NCI-H2081 treated with DMSO at 0.1 percent for 48 hours (cell line): ENCODE measurements around the gene HTRA1.

Source experiments
- DNase-seq: peaks from one replicate; lab custom pipeline; 2025; lab: John Stamatoyannopoulos, UW

HTRA1 gene

GRCh38 chr10:122494833-122495232 lies 33.5 kb downstream of the HTRA1 start:
- no peak for DNase-seq

- DNase-seq: no peak
Observed at GRCh38 chr10:122495406-122496340, 34.3 kb downstream of the HTRA1 start.

- no peak for DNase-seq
Observed at GRCh38 chr10:122497241-122497640, 35.9 kb downstream of the HTRA1 start.

GRCh38 chr10:122498521-122498920 lies 37.2 kb downstream of the HTRA1 start:
- DNase-seq: no peak

- no peak for DNase-seq
Observed at GRCh38 chr10:122499012-122499411, 37.7 kb downstream of the HTRA1 start.

- DNase-seq: no peak
Observed at GRCh38 chr10:122499491-122499941, 38.2 kb downstream of the HTRA1 start.

GRCh38 chr10:122500194-122500593 lies 38.8 kb downstream of the HTRA1 start:
- no peak for DNase-seq

- no peak for DNase-seq
Observed at GRCh38 chr10:122500726-122501125, 39.4 kb downstream of the HTRA1 start.

GRCh38 chr10:122503012-122503411 lies 41.7 kb downstream of the HTRA1 start:
- DNase-seq: no peak

GRCh38 chr10:122503886-122504609 lies 42.7 kb downstream of the HTRA1 start:
- DNase-seq: no peak

- no peak for DNase-seq
Observed at GRCh38 chr10:122504610-122504950, 43.2 kb downstream of the HTRA1 start.

GRCh38 chr10:122505011-122505410 lies 43.7 kb downstream of the HTRA1 start:
- DNase-seq: no peak

- DNase-seq: no peak
Observed at GRCh38 chr10:122505885-122506645, 44.7 kb downstream of the HTRA1 start.

- no peak for DNase-seq
Observed at GRCh38 chr10:122507616-122508015, 46.3 kb downstream of the HTRA1 start.

GRCh38 chr10:122508021-122508420 lies 46.7 kb downstream of the HTRA1 start:
- no peak for DNase-seq

GRCh38 chr10:122509323-122509722 lies 48.0 kb downstream of the HTRA1 start:
- DNase-seq: no peak

GRCh38 chr10:122510326-122510725 lies 49.0 kb downstream of the HTRA1 start:
- no peak for DNase-seq

- no peak for DNase-seq
Observed at GRCh38 chr10:122510736-122511135, 49.4 kb downstream of the HTRA1 start.

GRCh38 chr10:122513053-122513452 lies 51.7 kb downstream of the HTRA1 start:
- no peak for DNase-seq

GRCh38 chr10:122514045-122514840 lies 52.9 kb downstream of the HTRA1 start:
- no peak for DNase-seq

GRCh38 chr10:122515022-122515424 lies 53.7 kb downstream of the HTRA1 start:
- DNase-seq: no peak
